ENCODE data around the gene ZNF853.
A peak's percentile ranks its signal among the peaks of the same experiment; 100 is the strongest.

ZNF853 gene

DNA sequence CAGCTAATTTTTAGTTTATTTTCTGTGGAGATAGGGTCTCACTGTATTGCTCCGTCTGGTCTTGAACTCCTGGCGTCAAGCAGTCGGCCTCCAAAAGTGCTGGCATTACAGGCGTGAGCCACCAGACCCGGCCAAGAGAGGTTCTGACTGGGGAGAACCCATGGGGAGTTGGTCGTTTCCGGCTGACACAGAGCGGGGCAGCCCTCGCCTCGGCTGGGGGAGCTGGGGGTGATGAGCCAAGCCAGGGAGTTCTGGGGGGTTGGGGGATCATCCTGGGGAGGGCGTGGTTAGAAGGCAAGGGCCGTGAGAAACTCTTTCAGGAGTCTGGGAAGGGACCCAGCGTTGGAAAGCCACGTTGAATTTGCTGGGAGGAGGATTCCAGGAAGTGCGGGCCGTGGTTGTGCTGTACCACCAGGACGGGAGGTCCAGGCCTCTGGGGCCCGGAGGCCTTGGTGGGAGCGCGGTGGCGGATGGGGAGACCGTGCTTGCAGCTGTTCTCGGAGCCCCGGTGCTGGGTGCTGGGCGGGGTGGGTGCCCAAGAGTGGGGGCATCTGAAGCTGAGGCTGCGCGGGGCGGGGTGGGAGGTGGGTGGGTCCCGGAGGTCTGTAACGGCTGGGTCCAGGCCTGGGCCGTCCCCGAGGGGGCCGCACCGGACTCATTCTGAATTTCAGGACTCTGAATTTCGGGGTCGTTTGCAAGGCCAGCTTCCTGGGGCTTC is 8.4 kb upstream of the ZNF853 start:
- DNase-seq (ENCODE audit: low spot score) = no peak

DNA sequence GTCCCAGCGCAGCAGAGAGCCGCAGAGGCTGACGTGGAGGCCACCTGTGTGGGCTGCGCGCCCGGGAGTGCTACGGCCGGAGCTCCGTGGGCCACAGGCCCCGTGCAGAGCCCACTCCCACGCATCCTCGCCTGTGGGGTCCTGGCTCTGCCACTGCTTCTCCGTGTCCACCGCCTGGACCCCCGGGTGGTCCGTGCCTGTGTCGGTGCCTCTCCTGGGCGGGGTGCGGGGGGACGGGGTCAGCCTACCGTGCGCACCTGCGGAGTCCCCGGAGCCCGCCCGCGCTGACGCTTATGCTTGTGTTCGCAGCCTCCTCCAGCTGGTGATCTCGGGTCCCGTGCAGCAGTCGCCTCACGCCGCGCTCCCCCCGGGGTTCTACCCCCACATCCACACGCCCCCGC is 7.8 kb upstream of the ZNF853 start:
- no peak for DNase-seq (ENCODE audit: low spot score)

DNA sequence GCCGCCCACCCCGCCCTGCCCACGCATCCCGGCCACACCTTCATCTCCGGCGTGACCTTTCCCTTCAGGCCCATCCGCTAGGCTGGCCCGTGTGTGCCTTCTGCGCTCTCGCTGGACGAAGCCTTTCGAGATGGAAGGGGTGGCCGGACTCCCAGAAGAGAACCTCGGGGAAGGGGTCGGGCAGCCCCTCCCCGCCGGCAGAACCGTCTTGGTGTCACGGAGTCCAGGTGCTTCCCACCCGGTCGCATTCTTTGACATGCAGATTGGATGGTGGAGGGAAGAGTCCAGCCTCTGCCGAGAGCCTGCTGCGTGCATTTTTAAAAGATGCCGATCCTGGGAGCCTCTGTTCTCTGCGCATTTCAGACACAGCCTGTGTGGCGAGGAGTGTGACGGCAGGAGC is 7.3 kb upstream of the ZNF853 start:
- no peak for DNase-seq (ENCODE audit: low spot score)

DNA sequence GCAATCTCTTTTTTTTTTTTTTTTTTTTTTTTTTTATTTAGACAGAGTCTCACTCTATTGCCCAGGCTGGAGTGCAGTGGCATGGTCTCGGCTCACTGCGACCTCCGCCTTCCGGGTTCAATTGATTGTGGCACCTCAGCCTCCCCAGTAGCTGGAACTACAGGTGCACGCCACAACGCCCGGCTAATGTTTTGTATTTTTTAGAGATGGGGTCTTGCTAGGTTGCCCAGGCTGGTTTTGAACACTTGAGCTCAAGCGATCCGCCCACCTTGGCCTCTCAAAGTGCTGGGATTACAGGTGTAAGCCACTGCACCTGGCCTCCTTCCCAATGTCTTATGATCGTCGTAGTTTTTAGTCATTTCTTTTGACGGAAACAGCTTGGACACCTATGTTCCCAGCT is 6.6 kb upstream of the ZNF853 start:
- DNase-seq (ENCODE audit: low spot score) = no peak

DNA sequence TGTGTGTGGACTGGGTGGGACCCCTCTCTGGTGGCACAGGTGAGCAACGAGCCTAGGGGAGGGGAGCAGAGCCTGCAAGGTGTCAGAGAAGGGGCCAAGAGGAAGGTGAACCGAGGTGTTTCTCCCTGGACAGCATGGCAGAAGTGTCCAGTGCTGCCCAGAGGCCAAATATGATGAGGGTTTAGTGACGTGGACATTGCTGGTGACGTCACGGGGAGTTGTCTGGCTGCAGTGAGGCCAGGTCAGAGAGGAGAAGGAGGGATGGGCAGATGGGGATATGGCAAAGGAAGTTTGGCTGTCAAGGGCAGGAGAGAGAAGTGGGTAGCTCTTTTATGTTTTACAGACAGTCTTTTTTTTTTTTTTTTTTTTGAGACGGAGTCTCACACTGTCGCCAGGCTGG is 2.6 kb upstream of the ZNF853 start:
- no peak for DNase-seq (ENCODE audit: low spot score)

DNA sequence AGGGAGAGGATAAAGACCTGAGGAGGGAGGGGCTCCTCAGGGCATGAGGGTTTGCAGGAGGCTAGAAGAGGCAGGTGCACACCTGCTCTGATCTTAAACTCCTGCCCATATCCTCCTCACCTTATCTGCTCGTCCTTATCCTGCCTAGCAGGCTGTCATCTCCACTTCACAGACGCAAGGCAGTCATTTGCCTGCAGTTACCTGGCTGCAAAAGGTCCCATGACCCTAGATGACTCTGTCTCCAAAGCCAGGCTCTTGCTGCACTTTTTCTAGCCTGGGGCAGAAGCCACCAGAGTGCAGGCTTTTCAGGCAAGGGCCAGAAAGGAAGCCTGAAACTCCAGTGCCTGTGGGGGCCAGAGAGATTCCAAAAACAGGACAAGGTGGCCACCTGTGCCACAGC is 1.7 kb upstream of the ZNF853 start:
- no peak for DNase-seq (ENCODE audit: low spot score)

DNA sequence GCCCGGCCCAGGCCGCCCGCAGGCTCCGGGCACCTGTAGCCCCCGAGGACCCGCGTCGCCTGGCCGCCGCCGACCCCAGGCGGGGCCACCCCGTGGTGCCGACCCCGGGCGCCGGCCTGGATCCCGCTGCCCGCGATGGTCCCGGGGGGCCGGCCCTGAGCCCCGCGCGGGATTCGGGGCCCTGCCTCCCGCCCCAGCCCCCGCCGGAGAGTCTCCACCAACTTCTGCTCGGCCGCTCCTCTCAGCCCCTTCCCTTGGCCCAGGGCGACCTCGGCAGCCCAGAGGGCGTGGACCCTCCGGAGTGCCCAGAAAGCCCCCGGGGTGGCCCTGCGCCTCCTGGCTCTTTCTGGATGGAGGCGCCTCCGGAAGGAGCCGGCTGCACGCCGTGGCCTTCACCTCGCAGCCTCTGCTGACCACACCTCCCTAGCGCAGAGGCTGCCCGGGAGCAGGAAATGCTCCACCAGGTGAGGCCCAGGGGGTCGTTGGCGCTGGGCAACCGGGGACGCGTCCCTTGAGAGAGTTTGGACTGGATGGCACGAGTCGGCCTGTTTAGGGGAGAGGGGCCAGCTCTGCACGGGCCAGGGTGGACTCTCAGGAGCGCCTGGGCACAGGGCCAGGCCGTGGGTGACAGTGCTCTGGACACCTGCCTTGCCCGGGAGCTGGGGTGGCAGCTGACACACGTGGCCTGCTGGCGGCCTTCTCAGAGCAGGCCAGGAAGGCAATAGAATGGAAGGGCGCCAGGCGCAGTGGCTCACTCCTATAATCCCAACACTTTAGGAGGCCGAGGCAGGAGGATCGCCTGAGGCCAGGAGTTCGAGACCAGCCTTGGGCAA is 529 bp downstream of the ZNF853 start:
- no peak for DNase-seq (ENCODE audit: low spot score)

DNA sequence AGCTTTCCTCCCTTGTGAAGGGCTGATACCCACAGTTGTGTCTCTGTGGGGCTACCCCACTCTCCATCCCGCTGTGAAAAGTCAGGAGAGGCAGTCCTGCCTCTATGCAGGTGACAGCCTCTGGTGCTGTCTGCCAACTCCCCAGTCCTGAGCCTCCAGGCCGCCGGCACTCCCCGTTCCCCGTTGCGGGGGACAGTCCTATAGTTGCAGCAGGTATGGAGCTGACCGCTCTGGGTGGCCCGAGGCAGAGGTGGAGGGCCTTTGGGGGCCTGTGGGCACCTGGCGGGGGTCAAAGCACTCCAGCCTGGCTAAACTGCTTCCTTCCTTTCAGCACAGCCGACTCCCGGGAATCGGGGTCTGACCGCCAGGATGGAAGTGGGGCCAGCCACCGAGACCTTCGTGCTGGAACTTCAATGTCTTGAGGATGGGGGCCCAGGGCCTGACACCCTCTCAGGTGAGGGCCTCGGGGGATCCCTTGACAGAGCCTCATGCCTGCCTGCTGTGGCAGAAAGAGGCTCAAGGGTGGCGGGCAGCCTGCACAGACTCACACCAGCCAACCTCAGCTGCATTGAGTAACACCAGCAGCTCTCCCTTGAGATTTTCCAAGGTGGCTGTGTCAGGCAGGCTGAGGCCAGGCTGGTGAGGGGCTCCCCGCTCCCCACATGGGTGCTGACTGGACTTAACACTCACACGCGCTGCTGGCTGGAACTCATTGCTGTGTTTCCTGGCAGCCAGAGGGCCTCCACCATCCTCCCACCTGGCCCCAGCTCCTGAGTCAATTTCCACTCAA is 1.6 kb downstream of the ZNF853 start:
- no peak for DNase-seq (ENCODE audit: low spot score)

DNA sequence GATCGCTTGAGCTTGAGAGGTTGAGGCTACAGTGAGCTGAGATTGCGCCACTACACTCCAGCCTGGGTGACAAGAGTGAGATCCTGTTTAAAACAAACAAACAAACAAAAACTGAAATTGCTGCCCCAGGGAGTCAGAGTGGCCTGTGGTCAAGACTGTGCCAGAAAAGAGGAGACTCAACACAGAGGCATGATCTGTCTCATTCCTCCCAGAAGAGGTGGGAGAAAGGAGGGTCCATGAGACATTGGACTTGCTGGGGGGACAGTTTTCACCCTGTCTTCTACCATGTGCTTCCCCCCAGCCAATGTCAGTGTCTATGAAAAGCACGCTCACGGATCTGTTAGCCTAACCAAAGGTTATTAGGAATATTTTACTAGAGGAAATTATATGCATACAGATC is 3.2 kb downstream of the ZNF853 start:
- no peak for DNase-seq (ENCODE audit: low spot score)

DNA sequence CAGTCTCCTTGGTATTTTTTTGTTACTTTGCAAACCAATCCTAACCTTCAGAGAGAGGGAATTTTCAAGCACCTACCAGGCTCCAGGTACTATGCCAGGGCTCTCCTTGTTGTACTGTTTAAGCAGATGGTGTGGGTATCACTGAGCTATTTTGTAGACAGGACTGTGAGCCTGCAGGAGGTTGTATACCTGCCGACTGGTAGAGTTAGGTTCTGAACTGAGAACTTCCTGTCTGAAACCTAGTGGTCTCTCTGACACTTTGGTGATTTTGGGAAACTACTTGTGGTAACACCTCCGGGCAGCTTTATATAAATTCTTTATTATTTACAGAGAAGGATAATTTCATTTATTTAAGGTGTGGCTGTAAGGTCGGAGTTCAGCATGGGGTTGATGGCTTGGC is 4.6 kb downstream of the ZNF853 start:
- DNase-seq (ENCODE audit: low spot score) = no peak

DNA sequence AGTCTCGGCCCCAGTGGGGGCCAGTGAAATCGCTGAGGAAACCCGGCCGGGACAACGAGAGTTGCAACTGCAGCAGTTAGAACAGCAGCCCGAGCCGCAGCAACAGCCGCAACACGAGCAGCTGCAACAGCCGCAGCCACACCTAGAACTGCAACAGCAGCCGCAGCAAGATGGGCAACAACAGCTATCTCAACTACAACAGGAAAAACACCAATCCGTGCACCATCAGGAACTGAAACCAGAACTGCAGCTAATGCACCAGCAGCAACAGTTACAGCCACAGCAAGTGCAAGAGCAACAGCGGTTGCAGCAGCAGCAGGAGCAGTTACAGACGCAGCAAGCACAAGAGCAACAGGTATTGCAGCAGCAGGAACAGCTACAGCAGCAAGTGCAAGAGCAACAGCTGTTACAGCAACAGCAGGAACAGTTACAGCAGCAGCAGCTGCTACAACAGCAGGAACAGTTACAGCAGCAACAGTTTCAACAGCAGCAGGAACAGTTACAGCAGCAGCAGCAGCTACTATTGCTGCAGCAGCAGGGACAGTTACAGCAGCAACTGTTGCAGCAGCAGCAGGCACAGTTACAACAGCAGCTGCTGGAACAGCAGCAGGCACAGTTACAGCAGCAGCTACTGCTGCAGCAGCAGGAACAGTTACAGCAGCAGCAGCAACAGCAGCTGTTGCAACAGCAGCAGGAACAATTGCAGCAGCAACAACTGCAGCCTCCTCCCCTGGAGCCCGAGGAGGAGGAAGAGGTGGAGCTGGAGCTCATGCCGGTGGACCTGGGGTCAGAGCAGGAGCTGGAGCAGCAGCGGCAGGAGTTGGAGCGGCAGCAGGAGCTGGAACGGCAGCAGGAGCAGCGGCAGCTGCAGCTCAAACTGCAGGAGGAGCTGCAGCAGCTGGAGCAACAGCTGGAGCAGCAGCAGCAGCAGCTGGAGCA is 6.1 kb downstream of the ZNF853 start:
- DNase-seq (ENCODE audit: low spot score) = no peak

DNA sequence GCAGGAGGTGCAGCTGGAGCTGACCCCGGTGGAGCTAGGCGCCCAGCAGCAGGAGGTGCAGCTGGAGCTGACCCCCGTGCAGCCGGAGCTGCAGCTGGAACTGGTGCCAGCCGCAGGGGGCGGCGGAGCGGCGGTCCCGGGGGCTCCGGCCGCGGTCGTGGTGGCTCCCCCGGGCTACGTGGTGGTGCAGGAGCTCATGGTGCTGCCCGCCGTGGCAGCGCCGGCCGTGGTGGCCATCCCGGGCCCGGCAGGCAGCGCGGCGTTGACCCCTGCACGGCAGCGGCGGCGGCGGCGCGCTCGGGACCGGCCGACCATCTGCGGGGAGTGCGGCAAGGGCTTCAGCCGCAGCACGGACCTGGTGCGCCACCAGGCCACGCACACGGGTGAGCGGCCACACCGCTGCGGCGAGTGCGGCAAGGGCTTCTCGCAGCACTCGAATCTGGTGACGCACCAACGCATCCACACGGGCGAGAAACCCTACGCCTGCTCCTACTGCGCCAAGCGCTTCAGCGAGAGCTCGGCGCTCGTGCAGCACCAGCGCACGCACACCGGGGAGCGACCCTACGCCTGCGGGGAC is 6.8 kb downstream of the ZNF853 start:
- DNase-seq (ENCODE audit: low spot score) = no peak

DNA sequence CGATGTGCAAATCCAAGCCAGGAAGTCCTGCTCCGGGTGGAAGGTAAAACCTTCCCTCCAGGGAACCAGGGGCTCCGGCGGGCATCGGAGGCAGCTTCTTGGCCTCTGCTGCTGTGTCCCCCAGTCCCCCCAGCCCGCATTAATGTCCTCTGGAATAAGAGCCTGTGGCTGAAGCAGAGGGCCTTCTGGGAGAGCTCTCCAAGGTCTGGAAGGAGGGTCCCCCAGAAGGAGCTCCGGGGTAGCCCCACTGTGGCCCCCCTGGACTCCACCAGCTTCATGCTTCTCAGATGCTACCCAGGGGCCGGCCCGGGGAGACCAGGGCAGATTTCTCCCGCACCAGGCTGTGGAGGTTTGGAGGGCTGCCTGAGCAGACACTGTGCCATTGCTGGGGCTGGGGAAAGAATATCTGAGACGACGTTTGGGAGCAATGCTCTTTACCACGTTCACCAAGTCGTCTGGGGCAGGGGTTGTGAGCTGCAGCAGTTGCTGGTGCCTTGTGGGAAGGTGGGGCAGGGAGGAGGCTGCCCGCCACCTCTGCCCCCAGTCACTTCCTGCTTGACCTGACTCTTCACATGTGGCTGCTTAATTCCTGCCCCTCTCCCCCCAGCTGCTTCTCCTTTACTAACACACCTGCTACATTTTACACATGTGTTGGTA is 8.3 kb downstream of the ZNF853 start:
- peak; percentile 37 for DNase-seq (ENCODE audit: low spot score)

DNA sequence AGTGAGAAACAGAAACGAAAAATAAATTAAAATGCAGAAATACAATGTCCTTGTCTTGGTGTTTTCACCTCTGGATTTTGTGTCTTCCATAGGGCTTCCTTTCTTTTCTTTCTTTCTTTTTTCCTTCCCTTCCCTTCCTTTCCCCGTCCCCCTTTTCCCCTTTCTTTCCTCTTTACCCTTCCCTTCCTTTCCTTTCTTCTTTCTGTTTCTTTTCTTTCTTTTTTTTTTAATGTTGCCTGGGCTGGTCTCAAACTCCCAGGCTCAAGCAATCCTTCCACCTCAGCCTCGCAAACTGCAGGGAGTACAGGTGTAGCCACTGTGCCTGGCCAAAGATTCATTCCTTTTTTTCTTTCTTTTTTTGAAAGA is 8.8 kb downstream of the ZNF853 start:
- no peak for DNase-seq (ENCODE audit: low spot score)

DNA sequence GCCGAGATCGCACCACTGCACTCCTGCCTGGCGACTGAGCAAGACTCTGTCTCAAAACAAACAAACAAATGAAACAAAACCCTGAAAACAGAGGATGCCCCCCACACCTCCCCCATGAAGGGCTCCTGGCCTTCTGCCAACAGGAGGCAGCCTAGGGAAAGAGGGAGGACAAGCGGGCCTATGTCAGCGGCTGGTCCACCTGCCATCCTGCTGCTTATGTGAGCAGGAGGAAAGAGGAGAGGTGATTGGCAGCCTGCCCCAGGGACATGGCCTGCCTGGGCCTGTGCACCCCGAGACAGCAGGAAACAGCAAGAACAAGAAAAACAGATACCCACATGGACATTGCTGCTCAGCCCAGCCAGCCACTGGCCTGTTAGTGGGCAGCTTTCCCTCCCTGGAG is 12.6 kb downstream of the ZNF853 start:
- DNase-seq (ENCODE audit: low spot score) = no peak

DNA sequence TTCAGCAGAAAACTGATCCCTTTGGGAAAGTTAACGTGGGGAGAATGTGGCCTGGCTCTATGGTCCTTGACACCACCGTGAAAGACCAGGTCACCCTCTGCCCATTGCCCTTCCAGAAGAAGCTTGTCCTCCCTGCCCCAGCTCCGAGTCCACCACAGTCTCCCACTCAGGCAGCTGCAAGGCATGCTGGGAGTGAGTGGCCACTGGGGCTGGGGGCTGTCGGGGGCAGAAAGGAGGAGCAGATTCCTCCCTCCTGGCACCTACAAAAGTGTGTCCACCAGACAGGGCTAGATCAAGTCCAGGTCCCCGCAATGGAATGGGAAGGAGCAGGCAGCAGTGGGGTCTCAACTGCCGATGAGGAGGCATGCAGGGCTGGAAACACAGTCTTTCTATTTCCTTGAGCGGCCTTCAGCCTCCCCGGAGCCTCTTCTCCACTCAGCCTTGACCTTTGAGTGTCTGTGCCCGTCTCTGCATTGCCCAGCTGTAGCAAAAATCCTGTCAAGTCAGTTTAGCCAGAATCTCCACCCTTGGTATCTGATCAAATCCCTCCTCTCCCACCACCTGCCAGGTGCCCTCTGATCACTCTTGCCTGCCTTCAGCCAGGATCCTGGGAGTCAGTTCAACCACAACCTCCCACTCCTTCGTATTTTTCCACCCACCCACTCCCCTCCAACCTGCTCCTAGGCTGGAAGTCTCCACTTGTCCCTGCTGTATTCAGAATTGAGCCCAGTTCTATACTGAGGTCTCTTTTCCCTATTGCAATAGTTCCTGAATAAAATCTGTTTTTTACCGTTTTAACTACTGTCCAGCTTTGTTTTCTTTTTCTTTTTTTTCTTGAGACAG is 14.8 kb downstream of the ZNF853 start:
- no peak for DNase-seq (ENCODE audit: low spot score)

DNA sequence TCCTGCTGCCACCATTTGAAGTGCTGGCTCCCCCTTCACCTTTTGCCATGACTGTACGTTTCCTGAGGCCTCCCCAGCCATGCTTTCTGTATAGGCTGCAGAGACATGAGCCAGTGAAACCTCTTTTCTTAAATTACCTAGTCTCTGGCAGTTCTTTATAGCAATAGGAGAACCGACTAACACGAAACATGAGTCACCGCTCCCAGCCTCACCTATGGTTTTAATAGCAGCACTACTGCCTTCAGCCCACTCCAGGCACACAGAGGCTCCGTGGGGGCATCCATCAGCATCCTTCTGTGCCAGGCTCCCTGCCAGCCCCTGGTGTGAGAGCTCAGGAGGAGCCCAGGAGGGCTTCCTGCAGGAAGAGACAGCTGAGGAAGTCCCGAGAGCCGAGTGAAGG is 16.2 kb downstream of the ZNF853 start:
- DNase-seq (ENCODE audit: low spot score) = no peak

DNA sequence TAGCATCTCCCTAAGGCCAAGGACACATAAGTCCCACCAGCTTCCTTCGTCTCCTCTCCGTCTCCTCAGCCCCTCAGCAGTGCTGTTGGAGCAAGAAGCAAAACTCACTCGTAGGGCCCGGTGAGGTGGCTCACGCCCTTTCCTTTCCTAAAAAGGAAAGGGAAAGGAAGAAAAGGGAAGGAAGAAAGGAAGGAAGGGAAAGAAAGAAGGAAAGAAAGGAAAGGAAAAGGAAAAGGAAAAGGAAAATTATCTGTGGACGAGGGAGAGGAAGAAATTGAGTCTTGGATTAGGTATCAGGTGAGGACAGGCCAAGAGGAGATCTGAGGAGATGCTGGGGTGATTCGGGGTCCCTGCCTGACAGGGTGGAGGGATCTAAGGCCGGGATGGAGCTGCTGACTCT is 18.6 kb downstream of the ZNF853 start:
- DNase-seq (ENCODE audit: low spot score) = no peak

DNA sequence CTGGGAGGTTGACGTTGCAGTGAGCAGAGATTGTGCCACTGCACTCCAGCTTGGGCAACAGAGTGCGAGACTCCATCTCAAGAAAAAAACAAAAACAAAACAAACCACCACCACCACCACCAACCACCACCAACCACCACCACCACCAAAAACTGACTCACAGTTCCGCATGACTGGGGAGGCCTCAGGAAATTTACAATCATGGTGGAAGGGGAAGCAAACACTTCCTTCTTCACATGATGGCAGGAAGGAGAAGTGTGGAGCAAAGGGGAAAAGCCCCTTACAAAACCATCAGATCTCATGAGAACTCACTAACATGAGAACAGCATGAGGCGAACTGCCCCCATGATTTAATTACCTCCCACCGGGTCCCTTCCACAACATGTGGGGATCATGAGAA is 19.6 kb downstream of the ZNF853 start:
- peak; percentile 16 for DNase-seq (ENCODE audit: low spot score)

Measured in CD4-positive, alpha-beta T cell treated with Interleukin-2 at 100 ng/mL for 4 hours (primary cell).